HG02763 (cell line): ENCODE data around the gene ZBTB24.
"Not testable (repeated sequence)": the region's sequence is repeated elsewhere in the genome, so short reads cannot be mapped to it uniquely, and the experiment has no call there.

Experiments used
- ATAC-seq: cut with Tn5 transposase; IDR thresholded peaks from one replicate; pipeline ENCODE4 v1.9.1; 2021; ENCODE audit warnings: mild to moderate bottlenecking, moderate library complexity; ENCODE audit not compliant: unreplicated experiment

ZBTB24 gene

DNA sequence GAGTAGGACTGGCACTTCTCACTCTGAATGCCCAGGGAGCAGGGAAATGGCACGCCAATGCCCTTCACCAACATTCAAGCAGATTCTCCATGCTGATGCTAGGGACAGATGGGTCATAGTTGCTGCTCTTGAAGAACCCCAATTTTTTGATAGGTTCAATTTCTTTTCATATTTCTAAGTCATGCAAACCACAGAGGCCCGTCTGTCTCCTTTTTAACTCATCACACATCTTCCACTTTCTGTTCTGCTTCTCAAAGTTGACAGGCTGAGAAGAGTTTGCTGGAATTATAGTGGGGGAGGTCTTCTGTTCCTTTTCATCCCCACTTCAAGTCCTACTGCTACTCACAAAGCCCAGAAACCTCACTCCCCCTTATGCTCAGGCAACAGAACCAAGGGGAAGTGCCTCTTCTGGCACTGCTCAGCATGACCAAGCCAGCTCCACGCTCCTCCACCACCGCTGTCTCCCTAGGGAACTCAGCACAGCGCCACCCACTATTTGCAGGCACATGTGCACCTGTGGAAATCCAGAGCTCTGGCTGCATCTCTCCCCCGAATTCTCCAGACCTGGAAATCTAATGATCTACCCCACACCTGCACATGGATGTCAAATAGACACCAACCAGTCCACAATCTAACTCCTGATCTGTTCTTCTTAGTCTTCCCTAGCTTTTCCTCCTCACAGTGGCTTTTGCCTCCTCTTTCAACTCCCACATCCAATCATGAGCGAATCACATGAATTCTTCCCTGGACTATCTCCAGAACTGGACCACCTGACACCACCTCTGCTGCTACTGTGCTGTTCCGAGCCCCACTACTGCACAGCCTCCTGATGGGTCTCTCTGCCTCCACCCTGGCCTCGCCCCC is 10.7 kb downstream of the ZBTB24 start:
- peak; percentile 67 for ATAC-seq

DNA sequence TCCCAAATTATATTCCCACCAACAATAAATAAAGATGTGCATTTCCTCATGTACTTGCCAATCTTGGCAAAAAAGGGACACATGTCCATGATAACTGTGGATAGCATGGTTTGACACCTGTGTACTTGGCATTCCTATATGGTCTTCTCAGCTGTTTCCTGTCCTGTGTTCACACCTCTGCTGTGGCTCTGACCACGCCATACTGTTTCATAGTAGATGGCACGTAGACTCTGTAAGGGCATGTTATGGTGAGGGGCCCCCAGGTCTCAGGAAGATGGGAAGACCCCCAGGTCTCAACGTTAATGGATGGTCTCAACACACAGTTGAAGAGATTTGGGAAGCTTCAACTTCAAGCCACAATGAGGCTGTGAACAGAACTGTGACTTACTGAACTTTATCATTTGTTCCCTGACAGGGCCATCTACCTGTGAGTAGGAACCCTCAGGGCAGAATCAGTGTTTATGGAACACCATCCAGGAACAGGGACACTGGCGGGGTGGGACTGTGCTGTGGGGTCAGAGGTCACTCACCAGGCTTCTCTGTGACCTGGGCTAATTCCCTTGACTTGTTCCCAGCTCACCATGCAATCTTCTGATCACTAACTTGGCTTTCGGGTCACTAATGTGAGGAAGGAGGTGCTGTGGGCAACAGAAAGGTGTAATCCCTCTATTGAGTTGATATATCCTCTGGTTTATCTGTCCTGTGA is 11.8 kb downstream of the ZBTB24 start:
- no peak for ATAC-seq

DNA sequence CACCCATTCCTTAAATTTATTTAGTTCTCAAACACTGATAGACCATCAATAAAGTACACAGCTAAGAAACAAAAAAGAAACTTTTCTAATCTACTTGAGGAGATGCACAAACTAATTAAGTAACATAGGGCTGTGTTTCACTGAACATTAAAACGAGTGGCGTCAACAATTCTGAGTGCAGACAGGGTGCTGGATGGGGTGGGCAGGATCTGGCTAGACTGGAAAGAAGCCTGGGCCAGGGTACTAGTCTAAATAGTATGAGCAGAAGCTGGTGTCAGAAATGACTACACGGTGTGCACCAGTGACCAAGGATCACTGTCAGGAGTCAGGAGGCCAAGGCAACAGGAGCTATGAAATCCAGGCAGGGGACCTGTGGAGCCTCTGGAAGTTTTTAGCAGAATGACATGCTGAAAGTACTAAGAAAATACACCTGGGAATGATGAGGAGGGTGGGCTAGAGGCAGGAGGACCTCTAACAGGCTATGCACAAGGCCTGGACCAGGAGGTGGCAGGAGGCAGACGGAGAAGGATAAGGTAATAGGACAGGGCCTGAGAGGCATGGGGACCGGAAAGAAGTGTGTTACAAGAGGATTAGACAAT is 13.3 kb downstream of the ZBTB24 start:
- no peak for ATAC-seq

DNA sequence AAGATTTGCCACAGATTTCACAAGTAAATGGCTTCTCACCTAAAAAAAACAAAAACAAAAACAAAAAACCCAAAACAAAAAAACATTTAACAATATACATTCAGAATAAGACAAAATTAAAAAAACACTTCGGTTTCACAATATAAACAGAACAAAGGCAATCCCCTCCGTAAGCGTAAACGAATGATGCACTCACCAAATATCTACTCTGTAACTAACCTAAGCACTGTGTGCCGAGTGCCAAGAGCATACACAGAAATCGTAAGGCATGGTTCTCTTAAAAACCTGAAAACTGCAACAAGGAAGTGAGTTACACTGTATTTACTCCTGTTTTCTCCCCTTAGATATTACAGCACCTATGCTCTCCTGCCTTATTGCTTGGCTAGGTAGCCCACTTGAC is 15.3 kb downstream of the ZBTB24 start:
- no peak for ATAC-seq

DNA sequence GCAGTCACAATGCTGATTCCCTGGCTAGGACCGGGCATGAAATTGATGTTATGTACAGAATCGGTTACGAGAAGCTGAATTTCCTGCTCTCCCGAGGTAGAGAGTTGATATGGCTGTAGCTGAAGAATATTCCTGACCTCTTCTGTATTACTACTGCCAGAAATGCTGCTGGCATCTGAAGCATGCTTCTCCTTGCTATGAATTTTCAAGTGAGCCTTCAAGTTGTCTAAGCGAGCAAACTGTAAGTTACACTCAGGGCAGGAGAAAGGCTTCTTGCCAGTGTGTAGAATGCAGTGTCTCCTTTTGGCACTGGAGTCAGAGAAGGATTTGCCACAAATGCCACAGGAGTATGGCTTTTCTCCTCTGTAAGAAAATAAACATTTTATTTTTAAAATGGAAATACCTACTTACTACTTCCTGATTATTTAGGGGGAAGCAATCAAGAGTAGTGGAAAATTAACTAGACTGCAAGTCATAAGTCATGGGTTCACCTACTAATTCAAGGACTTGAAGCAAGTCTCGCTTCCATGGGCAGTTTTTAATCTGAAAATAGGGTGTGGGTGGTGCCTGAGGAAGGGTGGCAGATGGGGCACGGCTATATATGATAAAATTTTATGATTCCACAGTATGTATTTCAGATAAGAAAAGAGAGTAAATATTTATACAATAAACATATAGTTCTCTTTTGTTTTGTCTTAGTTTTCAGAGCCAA is 16.7 kb downstream of the ZBTB24 start:
- ATAC-seq = no peak

DNA sequence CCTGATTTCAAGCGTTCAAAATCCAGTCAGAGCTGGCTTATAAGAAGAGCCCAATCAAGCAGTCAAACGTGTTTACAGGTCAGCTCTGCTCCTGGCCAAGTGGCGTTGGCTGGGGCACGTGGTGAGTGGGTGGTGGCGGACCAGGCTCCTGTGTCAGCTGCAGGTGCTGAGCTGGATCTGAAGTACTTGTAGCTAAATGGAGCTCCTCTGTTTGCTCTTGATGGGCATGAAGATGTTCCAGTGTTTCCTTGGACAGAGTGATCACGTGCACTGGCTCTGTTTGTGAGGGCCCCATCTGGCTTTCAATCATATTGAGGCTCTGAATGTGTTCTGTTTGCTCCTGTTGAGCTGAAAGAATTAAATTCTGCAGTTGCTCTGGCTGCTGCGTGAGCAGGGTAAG is 17.2 kb downstream of the ZBTB24 start:
- no peak for ATAC-seq

DNA sequence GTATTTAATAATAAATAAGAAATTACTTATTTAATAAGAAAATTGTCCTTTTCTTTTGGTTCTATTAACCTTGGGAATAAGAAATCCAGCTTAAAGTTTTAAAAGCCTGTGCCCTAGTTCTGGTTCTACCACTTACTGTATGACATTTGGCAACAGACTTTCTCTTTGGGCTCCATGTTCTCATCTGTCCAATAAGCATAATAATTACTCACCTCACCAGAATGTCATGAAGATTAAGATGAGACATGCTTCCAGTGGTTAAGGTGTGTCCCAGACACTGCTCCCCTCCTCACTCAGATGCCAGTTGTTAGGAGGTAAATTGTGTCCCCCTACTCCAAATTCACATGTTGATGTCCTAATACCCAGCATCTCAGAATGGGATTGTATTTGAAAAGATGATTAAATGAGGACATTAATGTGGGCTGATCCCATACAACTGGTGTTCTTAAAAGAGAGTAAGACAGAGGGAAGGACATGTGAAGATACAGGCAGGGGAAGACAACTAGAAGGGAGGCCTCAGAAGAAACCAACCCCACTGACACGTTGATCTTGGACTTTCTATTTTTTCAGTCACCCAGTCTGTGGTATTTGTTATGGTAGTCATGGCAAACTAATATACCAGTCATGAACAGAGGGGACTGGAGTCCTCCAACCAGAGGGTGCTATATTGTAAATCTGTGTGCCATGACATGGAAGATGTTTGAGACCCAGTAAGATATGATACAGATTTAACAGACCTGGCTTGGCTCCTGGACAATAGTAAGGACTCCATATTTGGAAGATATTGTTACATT is 21.1 kb downstream of the ZBTB24 start:
- ATAC-seq = no peak

DNA sequence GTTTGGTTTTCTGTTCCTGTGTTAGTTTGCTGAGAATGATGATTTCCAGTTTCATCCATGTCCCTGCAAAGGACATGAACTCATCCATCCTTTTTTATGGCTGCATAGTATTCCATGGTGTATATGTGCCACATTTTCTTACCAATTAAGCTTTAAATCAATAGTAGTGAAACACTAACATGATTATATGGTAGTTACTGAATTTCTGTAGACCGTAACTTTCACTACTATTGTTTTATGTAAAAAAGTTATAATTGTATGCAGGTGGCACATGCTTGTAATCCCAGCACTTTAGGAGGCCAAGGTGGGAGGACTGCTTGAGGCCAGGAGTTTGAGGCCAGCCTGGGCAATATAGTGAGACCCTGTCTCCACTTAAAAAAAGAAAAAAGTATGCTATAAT is 21.8 kb downstream of the ZBTB24 start:
- ATAC-seq = not testable (repeated sequence)

DNA sequence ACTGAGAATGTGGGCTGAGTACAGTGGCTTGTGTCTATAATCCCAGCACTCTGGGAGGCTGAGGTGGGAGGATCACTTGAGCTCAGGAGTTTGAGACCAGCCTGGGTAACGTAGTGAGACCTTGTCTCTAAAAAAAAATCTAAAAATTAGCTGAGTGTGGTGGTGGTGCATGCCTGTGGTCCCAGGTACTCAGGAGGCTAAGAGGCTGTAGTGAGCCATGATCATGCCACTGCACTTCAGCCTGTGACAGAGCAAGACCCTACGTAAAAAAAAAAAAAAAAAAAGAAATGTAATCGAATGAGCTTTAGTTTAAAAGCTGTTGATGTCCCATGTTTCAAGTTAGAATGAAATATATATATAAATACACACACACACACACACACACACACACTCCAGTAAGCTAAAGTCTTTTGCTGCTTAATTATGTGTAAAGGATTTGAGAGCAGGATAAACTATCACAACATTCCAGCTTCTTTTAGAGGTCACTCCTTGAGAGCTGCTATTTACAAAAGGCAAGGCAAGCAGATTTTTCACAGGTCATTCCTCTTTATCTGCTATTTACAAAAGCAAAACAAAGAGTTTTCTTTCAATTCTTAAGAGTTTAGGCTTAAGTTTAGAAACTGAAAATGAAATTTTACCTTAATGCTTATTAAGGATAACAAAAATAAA is 22.7 kb downstream of the ZBTB24 start:
- no peak for ATAC-seq

DNA sequence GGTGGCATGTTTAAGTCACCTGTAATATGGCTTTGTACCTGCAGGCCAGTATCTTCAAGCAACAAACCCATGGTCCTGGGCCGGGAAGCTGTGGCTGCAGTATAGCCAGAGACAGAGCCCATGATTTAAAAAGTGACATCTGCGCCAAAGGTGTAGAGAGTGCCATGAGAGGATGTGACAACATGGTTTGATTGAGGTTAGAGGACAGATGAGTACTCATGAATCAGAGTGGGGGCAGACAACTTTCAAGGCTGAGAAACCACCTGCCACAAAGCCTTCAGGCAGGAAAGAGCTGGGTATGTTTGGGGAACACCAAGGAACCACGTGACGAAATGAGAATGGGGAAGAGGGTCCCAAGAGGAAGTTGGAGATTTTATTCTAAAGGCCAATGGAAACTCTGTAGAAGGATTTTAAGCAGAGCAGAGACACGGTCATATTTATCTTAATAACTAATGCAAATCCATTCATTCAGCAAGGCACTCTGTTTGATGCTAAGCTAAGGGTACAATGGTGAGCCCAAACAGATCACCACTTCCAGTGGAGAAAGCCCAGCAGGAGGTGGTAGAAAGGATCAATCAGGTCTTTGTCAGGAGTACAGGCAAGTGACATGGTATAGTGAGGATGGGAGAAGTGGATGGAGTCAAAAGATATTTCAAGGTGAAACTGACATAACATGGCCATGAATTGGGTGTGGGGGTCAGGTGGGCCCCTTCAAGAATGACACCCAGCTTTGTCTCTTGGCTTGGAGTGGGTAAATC is 24.1 kb downstream of the ZBTB24 start:
- ATAC-seq = no peak

DNA sequence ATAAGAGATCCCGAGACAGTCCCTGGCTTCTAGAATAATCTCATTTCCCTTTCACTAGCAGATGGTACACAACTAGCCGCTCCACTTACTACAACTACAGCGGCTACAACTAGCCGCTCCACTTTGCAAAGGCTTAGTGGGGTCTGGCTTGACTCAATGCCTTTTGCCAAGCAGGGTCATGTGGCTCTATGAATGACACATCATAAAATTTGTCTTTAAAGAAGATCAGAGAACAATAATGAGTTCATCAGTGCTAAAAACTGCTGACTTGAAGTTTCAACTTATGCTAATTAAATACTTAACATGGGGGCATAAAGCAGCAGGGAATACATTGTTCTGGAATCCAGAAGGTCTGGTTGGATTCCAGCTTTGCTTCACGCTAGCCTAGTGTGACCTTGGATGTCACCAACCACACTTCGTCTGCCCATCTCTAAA is 25.4 kb downstream of the ZBTB24 start:
- no peak for ATAC-seq

DNA sequence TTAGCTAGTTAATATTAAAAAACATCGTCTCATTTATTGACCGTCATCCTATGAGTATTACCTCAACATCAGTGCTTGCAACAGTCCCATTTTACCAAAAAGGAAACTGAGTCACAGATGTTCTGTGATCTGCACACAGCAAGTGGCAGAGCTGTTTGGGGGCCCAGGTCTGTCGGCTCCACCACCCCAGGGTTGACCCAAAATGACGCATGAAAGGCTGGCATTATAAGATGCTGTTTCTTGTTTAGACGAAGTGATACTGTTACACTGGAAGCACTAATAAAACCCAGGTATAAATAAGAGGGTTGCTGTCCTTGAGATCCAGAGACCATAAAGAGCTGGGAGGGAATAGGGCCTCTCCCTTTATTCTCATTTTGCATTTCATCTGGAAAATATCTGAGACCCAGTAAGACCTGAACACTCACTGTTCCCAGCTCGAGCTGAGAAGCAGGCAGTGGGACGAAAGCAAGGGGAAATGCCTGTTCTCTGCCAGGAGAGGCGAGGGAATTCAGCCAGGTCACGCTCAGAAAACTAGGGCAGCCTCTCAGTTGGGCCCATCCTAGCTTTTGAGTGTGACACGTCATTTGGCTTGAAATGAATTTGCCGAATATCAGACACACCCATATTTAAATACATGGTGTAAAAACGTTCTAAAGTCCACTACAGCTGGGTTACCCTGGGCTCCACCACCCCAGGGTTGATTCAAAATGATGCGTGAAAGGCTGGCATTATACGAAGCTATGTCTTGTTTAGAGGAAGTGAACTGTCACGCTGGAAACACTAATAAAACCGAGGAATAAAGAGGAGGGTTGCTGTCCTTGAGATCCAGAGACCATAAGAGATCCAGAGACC is 26.1 kb downstream of the ZBTB24 start:
- no peak for ATAC-seq

DNA sequence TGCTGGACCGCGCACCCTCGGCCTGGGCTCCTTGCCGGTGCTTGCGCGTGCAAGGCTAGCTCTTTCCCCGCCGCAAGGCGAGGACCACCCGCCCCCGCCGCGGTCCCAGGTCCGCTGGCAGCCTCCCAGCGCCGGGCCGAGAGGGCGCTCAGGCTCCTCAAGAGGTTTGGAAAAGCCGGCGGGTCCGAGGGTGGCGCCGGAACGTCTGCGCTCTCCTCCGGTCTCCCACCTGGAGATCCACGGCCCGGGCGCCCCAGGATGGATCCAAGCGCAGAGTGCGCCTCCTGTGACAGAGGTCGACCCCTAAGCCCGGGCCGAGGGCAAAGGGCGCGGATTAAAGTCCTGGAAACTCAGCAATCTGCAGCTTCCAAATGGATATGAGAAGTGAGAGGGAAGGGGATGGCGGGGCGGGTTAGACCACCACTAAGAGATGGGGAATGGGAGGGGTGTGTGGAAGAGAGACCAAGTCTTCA is 26.9 kb downstream of the ZBTB24 start:
- ATAC-seq = peak; percentile 4

DNA sequence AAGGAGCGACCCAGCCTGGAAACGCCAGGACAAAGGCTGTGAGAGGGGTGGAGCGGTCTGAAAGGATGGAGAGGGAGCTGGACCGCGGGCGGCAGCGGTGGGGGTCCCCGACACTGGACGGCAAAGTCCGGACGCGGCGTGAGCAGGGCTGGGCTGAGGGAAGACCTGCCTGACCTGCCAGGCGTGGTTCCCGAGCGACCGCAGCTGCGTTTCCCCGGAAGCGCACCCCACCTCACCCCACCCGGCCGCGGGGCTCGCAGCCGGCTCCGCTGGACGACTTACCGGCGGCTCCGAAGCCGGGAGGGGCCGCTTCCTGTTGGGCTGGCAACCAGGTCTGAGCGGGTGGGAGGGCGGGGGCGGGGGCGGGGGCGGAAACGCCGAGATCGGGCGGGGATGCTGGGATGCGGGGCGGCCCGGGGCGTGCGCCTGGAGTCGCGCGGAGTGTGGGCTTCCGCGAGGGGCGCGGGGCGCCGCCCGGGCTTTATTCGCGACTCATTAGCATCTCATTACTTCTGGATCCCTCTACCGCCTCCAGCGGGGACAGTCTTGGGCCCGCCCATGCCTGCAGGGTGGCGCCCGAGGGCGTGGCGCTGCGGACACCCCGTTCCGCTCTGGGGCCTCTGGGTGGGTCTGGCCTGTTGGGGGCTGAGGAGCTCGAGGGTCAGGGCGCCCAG is 27.4 kb downstream of the ZBTB24 start, which contains the start of gene MICAL1:
MICAL1 (minus strand) TSS at position 336 of the 674 bp plus-strand sequence. CDS start 1,576 bp downstream, outside the sequence.
- ATAC-seq = peak; percentile 51

DNA sequence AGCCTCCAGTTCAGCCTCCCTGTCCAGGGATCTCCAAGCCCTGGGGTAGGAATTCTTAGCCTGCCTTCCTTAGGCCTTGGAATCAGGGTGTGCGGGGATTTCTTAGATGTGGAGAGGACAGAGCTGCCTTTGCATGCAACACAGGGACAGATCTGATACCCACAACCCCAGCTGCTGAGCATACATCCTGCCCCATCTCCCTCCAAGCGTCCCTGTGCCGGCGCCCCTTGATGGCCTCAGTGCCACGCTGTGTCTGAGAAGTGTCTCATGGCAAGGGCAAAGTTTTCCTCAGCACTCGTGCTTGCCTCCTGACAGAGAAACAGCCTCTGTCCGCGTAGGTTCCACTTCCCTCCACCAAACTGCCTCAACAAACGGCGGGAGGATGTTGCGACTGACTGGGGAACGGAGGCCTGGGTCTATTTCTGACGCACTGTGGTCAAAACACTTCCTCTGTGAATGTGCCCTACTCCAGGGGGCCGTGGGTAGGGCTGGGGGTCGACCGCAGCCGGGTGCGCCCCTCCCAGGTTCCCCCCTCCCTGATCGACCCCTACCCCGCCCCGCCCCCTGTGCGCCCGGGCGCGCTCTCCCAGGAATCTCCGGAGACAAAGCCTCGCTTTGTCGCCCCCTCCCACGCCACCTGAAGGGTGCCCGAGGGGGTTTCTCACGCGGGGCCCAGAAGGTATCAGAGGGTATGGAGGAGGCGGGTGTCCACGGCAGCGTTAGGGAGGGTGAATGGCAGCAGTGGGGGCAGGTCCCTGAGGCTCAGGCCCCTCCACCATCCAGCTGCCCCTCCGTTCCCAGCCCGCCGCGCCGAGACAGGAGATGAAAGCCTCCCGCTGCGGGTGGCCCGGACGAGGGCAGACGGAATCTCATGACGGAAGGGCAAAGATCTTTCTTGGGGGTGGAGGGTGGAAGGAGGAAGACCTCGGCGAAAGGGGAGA is 28.3 kb downstream of the ZBTB24 start:
- peak; percentile 36 for ATAC-seq
